ENCODE measurements around the gene CNKSR3. TPM values are rescaled to one million over a fixed set of nuclear protein-coding genes. Genes with fewer than 3 reads are reported as not detected.

Gene CNKSR3
- total RNA-seq, 1 donor from 2014 or later = 9.5 TPM

- TF ChIP-seq CTCF (IDR thresholded peaks at IDR 0.05) = no peak
- no peak overlapping the region for H3K27ac ChIP-seq
- H3K4me1 ChIP-seq = peaks cover 30% of the 10 kb centered on the region
- no peak for DNase-seq
- H3K4me3 ChIP-seq = no peak overlapping the region
- no peaks in the 10 kb centered on the region for H3K9me3 ChIP-seq
- no peak for ATAC-seq
- no peaks in the 10 kb centered on the region for H3K36me3 ChIP-seq
- H3K27me3 ChIP-seq (ENCODE audit: low read depth) = no peaks in the 10 kb centered on the region
- intact Hi-C loops (cut with DNase I) = no loop called here
Observed at GRCh38 chr6:154482858-154483257, 27.6 kb downstream of the CNKSR3 start.

- TF ChIP-seq CTCF (IDR thresholded peaks at IDR 0.05) = no peak
- ATAC-seq (no peak), DNase-seq (no peak)
- no peaks in the 10 kb centered on the region for H3K27me3 ChIP-seq (ENCODE audit: low read depth)
- no peaks in the 10 kb centered on the region for H3K36me3 ChIP-seq
- no peak overlapping the region for H3K4me3 ChIP-seq
- peaks cover 30% of the 10 kb centered on the region for H3K4me1 ChIP-seq
- intact Hi-C loops (cut with DNase I) = no loop called here
- H3K27ac ChIP-seq = no peak overlapping the region
- no peaks in the 10 kb centered on the region for H3K9me3 ChIP-seq
Observed at GRCh38 chr6:154481521-154482013, 28.9 kb downstream of the CNKSR3 start.

DNA sequence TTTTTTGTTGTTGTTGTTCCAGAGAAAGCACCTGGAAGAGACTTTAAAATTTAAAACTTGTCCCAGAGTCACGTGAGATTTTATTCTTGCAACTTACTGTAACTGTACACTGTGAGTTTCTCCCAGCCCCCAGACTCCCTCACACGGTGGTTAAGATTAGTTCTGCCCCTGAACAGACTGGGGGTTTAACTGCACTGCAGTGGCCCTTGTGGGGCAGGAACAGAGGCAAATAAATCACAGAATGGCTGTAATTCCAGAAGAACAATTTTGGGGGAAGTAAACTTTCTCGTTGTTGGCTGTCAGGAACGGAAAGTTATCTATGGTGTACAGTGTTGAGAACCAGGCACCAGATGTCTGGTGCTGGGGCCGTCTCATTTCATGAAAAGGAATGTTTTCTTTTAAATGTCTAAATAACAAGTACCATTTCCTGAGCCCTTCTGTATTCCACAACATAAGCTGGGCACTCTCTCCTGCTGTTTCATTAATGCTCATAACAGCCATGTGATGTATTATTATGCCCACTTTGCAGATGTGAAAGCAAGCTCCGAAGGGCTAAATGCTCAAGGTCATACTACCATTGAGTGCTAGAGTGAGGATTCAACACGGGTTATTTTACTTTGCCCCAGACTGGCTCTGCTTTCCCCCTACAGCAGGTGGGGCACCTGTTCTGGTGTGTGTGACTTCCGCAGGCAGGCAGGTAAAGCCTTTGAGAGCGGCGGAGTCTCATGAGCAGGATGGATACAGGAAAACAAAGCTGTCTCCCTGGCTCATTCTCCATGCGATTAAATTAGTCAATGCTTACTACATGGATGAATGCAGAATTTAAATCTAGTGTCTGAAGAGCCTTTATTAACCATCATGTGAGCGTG is 30.5 kb downstream of the CNKSR3 start:
- no peak for ATAC-seq
- intact Hi-C loops (cut with DNase I) = no loop called here
- no peak overlapping the region for H3K27ac ChIP-seq

GRCh38 chr6:154479351-154479769 is 31.1 kb downstream of the CNKSR3 start:
- Histone ChIP-seq H3K9me3 (no peaks in the 10 kb centered on the region), H3K27me3 (ENCODE audit: low read depth) (no peaks in the 10 kb centered on the region), H3K4me3 (peak overlapping the region; percentile 17), H3K36me3 (no peaks in the 10 kb centered on the region), H3K4me1 (peaks cover 20% of the 10 kb centered on the region), H3K27ac (no peak overlapping the region)
- ATAC-seq = no peak
- no peak for DNase-seq
- intact Hi-C loops (cut with DNase I) = no loop called here
- TF ChIP-seq CTCF (IDR thresholded peaks at IDR 0.05) = no peak

More for the DNA sequence above, 30.5 kb downstream of the CNKSR3 start:
- no peak for TF ChIP-seq CTCF (IDR thresholded peaks at IDR 0.05)
- H3K4me3 ChIP-seq = peak overlapping the region; percentile 17
- no peak for DNase-seq
- H3K27me3 ChIP-seq (ENCODE audit: low read depth) = no peaks in the 10 kb centered on the region
- H3K36me3 ChIP-seq = no peaks in the 10 kb centered on the region
- H3K4me1 ChIP-seq = peaks cover 20% of the 10 kb centered on the region
- no peaks in the 10 kb centered on the region for H3K9me3 ChIP-seq

GRCh38 chr6:154478701-154479060 is 31.8 kb downstream of the CNKSR3 start:
- Histone ChIP-seq H3K4me1 (peaks cover 20% of the 10 kb centered on the region), H3K27me3 (ENCODE audit: low read depth) (no peaks in the 10 kb centered on the region), H3K36me3 (no peaks in the 10 kb centered on the region), H3K27ac (no peak overlapping the region), H3K4me3 (no peak overlapping the region), H3K9me3 (no peaks in the 10 kb centered on the region)
- intact Hi-C loops (cut with DNase I) = no loop called here
- TF ChIP-seq CTCF (IDR thresholded peaks at IDR 0.05) = no peak
- no peak for DNase-seq
- ATAC-seq = no peak

Data from lower lobe of right lung (tissue), 2 donors.